GM19372 (cell line): ENCODE results near the gene MAPK1.
"Not testable (repeated sequence)": the region's sequence is repeated elsewhere in the genome, so short reads cannot be mapped to it uniquely, and the experiment has no call there.

Experiments used
- ATAC-seq: cut with Tn5 transposase; IDR thresholded peaks from one replicate; pipeline ENCODE4 v1.9.1; 2021; ENCODE audit warnings: mild to moderate bottlenecking, low read depth, moderate library complexity; ENCODE audit not compliant: unreplicated experiment

The MAPK1 gene

DNA sequence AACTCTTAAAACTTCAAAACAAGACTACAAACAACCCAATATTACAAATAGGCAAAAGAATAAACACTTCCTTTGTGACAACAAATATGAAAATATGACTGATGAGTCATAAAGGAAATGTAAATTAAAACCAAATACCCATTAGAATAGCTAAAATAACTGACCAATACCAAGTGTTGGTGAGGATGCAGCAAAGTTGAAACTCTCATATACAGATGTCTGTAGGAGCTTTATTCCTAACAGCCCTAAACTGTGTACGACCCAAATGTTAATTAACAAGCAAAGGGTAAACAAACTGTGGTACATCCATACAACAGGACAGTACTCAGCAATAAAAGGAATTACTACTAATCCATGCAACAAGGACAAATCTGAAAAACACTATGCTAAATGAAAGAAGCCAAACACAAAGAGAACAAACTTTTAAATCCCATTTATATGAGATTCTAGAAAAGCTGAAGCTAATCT, 43.0 kb downstream of the MAPK1 start:
- ATAC-seq = no peak

DNA sequence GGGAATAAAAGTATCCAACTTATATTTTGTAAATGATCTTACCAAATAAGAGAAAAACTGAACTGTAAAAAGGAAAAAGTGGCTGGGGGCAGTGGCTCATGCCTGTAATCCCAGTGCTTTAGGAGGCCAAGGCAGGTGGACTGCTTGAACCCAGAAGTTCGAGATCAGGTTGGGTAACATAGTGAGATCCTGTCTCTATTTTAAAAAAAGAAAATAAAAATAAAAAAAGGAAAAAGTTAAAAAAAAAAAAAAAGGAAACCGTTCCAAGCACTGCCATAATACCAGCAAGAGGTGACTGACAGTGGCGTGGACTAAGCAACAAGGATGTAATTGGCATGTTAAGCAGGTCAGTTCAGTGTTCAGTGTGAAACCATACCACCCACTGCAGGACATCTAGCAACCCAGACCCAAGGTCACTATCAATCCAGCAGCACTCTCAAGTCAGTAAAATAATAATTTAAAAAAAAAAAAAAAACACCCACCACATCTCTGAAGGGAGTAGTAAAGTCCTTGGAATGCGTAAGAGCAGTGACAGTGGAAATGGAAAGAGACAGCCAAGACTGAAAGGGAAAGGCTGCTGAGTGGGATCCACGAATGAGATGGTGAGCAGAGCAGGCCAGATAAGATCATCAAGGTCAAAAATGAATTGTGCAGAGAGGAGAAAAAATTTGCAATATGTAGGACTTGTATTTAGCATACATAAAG, 43.6 kb downstream of the MAPK1 start:
- no peak for ATAC-seq

GRCh38 chr22:21819183-21819770, 48.2 kb downstream of the MAPK1 start:
- no peak for ATAC-seq

- ATAC-seq = no peak
These were observed 48.8 kb downstream of the MAPK1 start for GRCh38 chr22:21818487-21819182.

DNA sequence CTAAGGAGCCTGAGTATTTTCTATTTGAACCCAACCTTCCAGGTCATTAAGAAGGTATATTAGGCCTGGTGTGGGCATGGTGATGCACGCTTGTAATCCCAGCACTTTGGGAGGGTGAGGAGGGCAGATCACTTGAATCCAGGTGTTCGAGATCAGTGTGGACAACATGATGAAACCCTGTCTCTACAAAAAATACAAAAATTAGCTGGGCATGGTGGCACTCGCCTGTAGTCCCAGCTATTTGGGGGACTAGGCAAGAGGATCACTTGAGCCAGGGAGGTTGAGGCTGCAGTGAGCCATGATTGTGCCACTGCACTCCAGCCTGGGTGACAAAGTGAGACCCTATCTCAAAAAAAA, 50.0 kb downstream of the MAPK1 start:
- ATAC-seq = not testable (repeated sequence)

GRCh38 chr22:21816787-21817496, 50.5 kb downstream of the MAPK1 start:
- no peak for ATAC-seq

GRCh38 chr22:21816472-21816786, 51.0 kb downstream of the MAPK1 start:
- ATAC-seq = no peak

- ATAC-seq = no peak
These were observed 51.5 kb downstream of the MAPK1 start for GRCh38 chr22:21815958-21816357.

- ATAC-seq = no peak
These were observed 52.1 kb downstream of the MAPK1 start for GRCh38 chr22:21815357-21815756.

DNA sequence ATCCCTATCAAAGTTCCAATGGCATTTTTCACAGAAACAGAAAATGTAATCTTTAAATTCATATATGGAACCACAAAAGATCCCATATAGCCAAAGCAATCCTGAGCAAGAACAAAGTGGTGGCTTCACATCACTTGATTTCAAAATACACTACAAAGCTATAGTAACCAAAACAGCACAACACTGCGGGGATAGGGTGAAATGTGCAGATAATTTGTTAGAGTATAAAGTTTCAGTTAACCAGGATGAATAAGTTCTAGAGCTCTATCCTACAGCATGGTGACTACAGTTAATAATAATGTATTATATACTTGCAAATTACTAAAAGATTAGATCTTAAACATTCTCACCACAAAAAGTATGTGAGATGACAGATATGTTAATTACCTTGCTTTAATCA, 55.5 kb downstream of the MAPK1 start:
- no peak for ATAC-seq

DNA sequence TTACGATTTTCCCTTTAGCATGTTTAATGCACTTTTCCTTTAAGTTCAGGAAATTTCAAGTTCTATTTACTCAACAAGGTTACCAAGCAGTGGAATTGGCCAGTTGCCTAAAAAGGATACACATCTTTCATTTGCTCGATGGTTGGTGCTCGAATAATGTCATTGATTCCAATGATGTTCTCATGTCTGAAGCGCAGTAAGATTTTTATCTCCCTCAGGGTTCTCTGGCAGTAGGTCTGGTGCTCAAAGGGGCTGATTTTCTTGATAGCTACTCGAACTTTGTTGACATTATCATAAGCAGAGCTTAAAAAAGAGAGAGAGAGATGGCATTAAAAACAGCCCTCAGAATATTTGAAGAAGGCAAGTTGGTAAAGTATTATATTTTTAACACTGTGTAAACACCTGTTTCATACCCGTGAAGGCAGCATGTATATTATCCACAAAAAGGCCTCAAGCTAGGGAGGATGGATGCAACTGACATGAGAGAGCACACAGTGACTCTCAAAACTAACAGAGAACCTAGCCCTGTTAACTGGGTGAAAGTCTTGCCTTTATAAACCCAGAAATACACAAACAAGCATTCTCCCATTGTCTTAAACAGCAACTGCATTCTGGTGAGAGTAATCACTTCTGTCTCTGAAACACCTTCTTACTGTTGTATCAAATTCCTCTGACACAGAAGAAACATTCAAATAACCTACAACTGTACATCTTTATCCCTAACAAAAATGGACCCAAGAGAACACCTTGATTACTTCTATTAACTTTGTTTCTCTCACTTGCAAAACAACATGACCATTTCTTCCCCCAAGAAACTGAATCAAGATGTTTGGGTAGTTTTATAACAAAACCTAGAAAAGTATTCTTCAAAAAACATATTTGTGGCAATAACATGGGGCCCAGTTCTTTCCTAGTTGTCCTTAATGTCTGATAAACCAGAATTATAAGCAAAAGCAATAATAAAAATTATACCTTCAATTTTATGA, 59.6 kb downstream of the MAPK1 start:
- ATAC-seq = no peak

- not testable (repeated sequence) for ATAC-seq
These were observed 62.1 kb downstream of the MAPK1 start for GRCh38 chr22:21805325-21805724.

GRCh38 chr22:21803811-21804249, 63.6 kb downstream of the MAPK1 start:
- ATAC-seq = no peak

- no peak for ATAC-seq
These were observed 64.8 kb downstream of the MAPK1 start for GRCh38 chr22:21802673-21803072.

DNA sequence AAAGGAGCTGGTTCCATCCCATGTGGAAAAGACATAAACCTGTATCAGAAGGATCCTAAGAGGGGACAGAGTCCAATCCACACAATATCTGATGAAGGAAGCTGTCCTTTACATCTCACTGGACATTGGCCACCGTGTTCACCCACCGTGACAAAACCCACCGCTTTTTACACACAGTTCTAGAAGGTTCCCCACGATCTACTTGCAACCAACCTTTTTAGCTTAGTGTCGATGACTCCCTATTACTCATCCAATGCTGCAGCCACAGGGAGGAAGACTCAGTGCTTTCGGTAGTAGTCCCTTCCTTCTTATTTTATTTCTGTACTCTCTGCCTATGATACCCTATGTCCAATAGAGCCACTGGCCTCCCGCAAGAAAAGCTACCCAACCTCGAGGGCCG, 65.4 kb downstream of the MAPK1 start:
- no peak for ATAC-seq

- not testable (repeated sequence) for ATAC-seq
These were observed 66.2 kb downstream of the MAPK1 start for GRCh38 chr22:21801304-21801644.

DNA sequence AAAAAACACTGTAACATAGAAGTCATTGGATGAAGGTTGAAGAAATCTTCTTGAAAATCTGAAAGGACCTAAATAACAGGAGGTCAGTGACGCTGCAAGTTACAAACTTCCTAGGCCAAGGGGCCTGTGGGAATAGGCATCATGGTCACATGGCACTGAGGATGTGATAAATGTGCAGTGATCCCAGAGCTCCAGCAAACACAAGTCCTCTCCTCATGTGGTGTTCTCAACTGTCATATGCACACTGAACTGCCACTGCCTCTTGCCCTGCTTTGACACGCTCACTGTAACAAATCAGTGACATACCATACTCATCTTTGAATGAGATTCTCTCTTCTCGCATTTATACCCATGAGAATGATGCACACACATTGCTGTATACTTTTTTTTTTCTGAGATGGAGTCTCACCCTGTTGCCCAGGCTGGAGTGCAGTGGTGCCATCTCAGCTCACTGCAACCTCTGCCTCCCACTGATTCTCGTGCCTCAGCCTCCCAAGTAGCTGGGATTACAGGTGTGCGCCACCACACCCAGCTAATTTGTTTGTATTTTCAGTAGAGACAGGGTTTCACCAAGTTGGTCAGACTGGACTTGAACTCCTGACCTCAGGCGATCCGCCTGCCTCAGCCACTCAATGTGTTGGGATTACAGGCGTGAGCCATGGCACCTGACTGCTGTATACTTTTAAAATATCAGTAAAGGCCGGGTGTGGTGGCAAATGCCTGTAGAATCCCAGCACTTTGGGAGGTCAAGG, 66.7 kb downstream of the MAPK1 start:
- no peak for ATAC-seq

DNA sequence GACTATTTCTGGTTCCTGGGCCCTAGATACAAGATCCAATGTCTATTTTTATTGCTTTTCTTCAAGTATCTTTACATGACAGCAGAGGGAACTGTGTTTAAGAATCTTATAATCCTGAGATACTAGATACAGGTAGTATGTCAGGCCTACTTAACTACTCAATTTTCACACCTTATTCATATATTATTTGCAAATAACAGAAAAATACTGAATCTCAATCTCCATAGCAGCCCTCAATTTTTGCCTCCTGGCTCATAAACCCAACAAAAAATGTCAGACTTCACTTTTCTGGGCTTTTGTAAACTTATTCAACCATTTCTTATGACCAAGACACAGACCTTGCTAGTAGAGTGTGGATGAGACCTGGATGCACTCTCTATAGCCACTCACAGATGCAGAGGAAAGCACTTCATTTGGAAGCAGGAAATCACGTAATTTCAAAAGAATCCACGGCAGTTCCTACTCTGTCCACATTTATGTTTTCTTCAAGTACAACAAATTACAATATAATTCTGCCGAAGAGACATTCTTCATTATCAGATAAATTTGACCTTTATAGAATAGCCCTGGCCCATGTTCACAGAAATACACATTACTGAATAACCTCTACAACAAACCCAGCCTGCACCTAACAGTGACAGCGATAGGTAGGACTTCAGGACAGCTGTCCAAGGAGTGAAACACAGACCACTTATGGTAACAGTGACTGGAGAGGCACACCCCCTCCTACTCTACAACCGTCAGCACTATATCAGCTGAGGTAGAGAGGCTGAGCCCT, 69.8 kb downstream of the MAPK1 start:
- no peak for ATAC-seq

DNA sequence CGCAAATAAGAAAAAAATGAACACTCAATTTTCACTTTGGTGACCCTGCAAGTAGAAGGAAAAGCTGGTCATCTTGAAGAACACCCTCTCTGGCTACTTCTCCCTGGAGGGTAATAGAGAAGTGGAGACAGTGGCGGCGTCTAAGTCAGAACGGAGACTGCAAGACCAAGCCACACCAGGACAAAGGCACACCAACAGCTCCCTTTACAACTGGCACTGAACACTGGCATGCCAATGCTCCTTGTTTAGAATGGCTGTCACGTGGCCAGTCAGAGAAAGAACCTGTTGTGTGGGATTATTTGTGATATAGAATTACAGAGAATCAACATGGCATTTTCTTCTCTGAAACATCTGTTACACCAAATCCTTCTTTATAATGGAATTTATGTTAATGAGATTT, 70.6 kb downstream of the MAPK1 start:
- ATAC-seq = no peak
